GM23338 (cell line): ENCODE data around the gene TBCE. TPM values are rescaled to one million over a fixed set of nuclear protein-coding genes. Genes with fewer than 3 reads are reported as not detected.
A peak's percentile ranks its signal among the peaks of the same experiment; 100 is the strongest.
"Not testable (repeated sequence)": the region's sequence is repeated elsewhere in the genome, so short reads cannot be mapped to it uniquely, and the experiment has no call there.

Experiments used
- ATAC-seq: fragments of 200-7000 bp; cut with Tn5 transposase; 3 replicates; pipeline ENCODE4 v1.9.1; 2020
- DNase-seq: peaks from one replicate; pipeline ENCODE4 v3.0.0-alpha.2; 2015; ENCODE audit warnings: low spot score
- H2AFZ ChIP-seq: fragments of 200-600 bp; sonication (generic); 2 replicates; pipeline ENCODE4 v1.8.0; 2016; ENCODE audit warnings: antibody characterized with exemption, mild to moderate bottlenecking, moderate library complexity
- H3F3A ChIP-seq: fragments of 200-600 bp; sonication (generic); replicated peaks from 2 replicates; pipeline ENCODE4 v1.8.0; 2017; ENCODE audit warnings: antibody characterized with exemption, mixed run types, low read depth
- H3K27ac ChIP-seq: fragments of 200-600 bp; sonication (generic); 2 replicates; pipeline ENCODE4 v1.6.1; 2016; ENCODE audit warnings: low read depth
- H3K27me3 ChIP-seq: fragments of 200-600 bp; sonication (generic); 2 replicates; pipeline ENCODE4 v1.8.0; 2016; ENCODE audit warnings: mild to moderate bottlenecking, mixed run types, moderate library complexity; ENCODE audit not compliant: insufficient read depth
- H3K36me3 ChIP-seq: fragments of 200-600 bp; sonication (generic); 2 replicates; pipeline ENCODE4 v1.8.0; 2016; ENCODE audit warnings: mild to moderate bottlenecking; ENCODE audit not compliant: insufficient read depth
- H3K4me1 ChIP-seq: fragments of 200-600 bp; sonication (generic); 2 replicates; pipeline ENCODE4 v1.8.0; 2016; ENCODE audit warnings: mild to moderate bottlenecking, moderate library complexity; ENCODE audit not compliant: insufficient read depth
- H3K4me2 ChIP-seq: fragments of 200-600 bp; sonication (generic); 2 replicates; pipeline ENCODE4 v1.7.1; 2017; ENCODE audit warnings: mixed run types
- H3K4me3 ChIP-seq: fragments of 200-600 bp; sonication (generic); 2 replicates; pipeline ENCODE4 v1.6.1; 2016; ENCODE audit warnings: mixed run types
- H3K79me2 ChIP-seq: fragments of 200-600 bp; sonication (generic); replicated peaks from 2 replicates; pipeline ENCODE4 v1.8.0; 2017; ENCODE audit warnings: mild to moderate bottlenecking; ENCODE audit not compliant: insufficient read depth
- H3K9me2 ChIP-seq: fragments of 200-600 bp; sonication (generic); 2 replicates; pipeline ENCODE4 v1.8.0; 2017; ENCODE audit not compliant: insufficient read depth
- H4K20me1 ChIP-seq: fragments of 200-600 bp; sonication (generic); replicated peaks from 2 replicates; pipeline ENCODE4 v1.8.0; 2017; ENCODE audit warnings: mild to moderate bottlenecking; ENCODE audit not compliant: insufficient read depth
- H3K27ac Mint-ChIP-seq: 2 replicates; pipeline ENCODE4 v1.8.0; 2020; ENCODE audit warnings: inconsistent platforms, mild to moderate bottlenecking, moderate library complexity, mixed read lengths
- H3K27me3 Mint-ChIP-seq: 3 replicates; pipeline ENCODE4 v1.8.0; 2022; ENCODE audit warnings: low read depth, mild to moderate bottlenecking, moderate library complexity, mixed read lengths, inconsistent platforms; ENCODE audit not compliant: insufficient read depth, poor library complexity
- H3K36me3 Mint-ChIP-seq: 3 replicates; pipeline ENCODE4 v1.8.0; 2021; ENCODE audit warnings: low read depth, mild to moderate bottlenecking, inconsistent platforms, moderate library complexity, mixed read lengths
- H3K4me1 Mint-ChIP-seq: 3 replicates; pipeline ENCODE4 v1.8.0; 2020; ENCODE audit warnings: mild to moderate bottlenecking, inconsistent platforms, mixed read lengths
- H3K4me3 Mint-ChIP-seq: 3 replicates; pipeline ENCODE4 v1.8.0; 2021; ENCODE audit warnings: moderate library complexity, mild to moderate bottlenecking, inconsistent platforms, mixed read lengths
- H3K9me3 Mint-ChIP-seq: 3 replicates; pipeline ENCODE4 v1.8.0; 2020; ENCODE audit warnings: moderate library complexity, mild to moderate bottlenecking, inconsistent platforms, mixed read lengths
- CREB1 ChIP-seq: fragments of 250-450 bp; sonication (Bioruptor Pico); IDR thresholded peaks from 2 replicates; pipeline ENCODE4 v1.5.0; 2020; ENCODE audit warnings: low read depth, mild to moderate bottlenecking, moderate library complexity
- ETS1 ChIP-seq: IDR thresholded peaks from 2 replicates; pipeline ENCODE4 v1.6.1; 2016; ENCODE audit warnings: antibody characterized with exemption
- EZH2phosphoT487 ChIP-seq: fragments of 200-600 bp; sonication (generic); IDR thresholded peaks from one replicate; pipeline ENCODE4 v1.8.1; 2018; ENCODE audit warnings: antibody characterized with exemption; ENCODE audit not compliant: unreplicated experiment
- JUNB ChIP-seq: IDR thresholded peaks from one replicate; pipeline ENCODE4 v1.6.1; 2016; ENCODE audit warnings: antibody characterized with exemption; ENCODE audit not compliant: unreplicated experiment
- NANOG ChIP-seq: IDR thresholded peaks from 2 replicates; pipeline ENCODE4 v1.6.1; 2016; ENCODE audit warnings: antibody characterized with exemption, borderline replicate concordance
- POLR2AphosphoS5 ChIP-seq: IDR thresholded peaks from 2 replicates; pipeline ENCODE4 v1.6.1; 2016; ENCODE audit warnings: antibody characterized with exemption, low read depth
- STAT1 ChIP-seq: IDR thresholded peaks from one replicate; pipeline ENCODE4 v1.6.1; 2016; ENCODE audit warnings: antibody characterized with exemption; ENCODE audit not compliant: unreplicated experiment
- ZNF331 ChIP-seq: fragments of 250-450 bp; sonication (Bioruptor Pico); IDR thresholded peaks from 2 replicates; pipeline ENCODE4 v1.5.0; 2020; ENCODE audit warnings: low read depth, mild to moderate bottlenecking, moderate library complexity
- polyA plus RNA-seq: library from polyadenylated mRNA; unstranded; fragments of >200 nt; fragmentation: Nextera tagmentation; extraction: Ambion mirVana; gene quantifications from 2 replicates; pipeline ENCODE4 v1.2.1, GENCODE V29; 2016
- total RNA-seq: library from RNA; depleted of rRNA; stranded (reverse); fragments of >200 nt; shearing (Covaris generic); gene quantifications from 2 replicates; pipeline ENCODE4 v1.2.3, GENCODE V29; 2014
- TF ChIP-seq, protein P1 (sequence below): fragments of 250-450 bp; sonication (Bioruptor Pico); IDR thresholded peaks from 2 replicates; pipeline ENCODE4 v1.5.0; 2020; ENCODE audit warnings: mild to moderate bottlenecking, moderate library complexity
- TF ChIP-seq, protein P2 (sequence below): IDR thresholded peaks from one replicate; pipeline ENCODE4 v1.6.1; 2018; ENCODE audit warnings: antibody characterized with exemption; ENCODE audit not compliant: unreplicated experiment

TBCE gene
- total and polyA plus RNA-seq, 2 experiments from 2014 or later: 42.7 to 64.8 TPM

DNA sequence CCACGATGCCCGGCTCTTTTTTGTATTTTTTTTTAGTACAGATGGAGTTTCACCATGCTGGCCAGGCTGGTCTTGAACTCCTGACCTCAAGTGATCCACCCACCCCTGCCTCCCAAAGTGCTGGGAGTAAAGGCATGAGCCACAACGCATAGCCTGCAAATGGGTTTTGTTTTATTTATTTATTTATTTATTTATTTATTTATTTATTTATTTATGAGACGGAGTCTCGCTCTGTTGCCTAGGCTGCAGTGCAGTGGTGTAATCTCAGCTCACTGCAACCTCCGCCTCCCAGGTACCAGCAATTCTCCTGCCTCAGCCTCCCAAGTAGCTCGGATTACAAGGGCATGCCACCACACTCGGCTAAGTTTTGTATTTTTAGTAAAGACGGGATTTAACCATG lies 3.0 kb upstream of the TBCE start:
- H3K4me1 Mint-ChIP-seq: peaks cover 12% of the 10 kb centered on the region; the same call in 2 of the 3 replicates
- not testable (repeated sequence) for H3K9me3 Mint-ChIP-seq, DNase-seq, H3F3A ChIP-seq, H3K27ac ChIP-seq, H3K36me3 ChIP-seq, H3K4me2 ChIP-seq, H3K27ac Mint-ChIP-seq, H3K27me3 ChIP-seq, H3K4me3 Mint-ChIP-seq, ATAC-seq, H3K9me2 ChIP-seq, H3K4me1 ChIP-seq, H3K4me3 ChIP-seq, H3K36me3 Mint-ChIP-seq, H4K20me1 ChIP-seq, H2AFZ ChIP-seq
- H3K27me3 Mint-ChIP-seq: peaks cover 13% of the 10 kb centered on the region
- peaks cover 13% of the 10 kb centered on the region for H3K79me2 ChIP-seq

DNA sequence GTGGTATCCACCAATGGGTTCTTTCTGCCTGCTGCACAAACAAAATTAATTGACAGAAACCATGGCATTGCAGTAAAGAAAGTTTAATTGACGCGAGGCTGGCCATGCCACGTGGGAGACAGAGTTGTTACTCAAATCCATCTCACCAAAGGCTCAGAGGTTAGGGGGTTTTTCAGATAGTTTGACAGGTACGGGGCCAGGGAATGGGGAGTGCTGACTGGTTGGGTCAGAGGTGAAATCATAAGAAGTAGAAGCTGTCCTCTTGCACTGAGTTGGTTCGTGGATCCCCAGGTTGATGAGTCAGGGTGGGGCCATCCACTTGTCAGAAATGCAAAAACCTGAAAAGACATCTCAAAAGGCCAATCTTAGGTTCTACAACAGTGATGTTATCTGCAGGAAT lies 941 bp upstream of the TBCE start:
- H3K27me3 Mint-ChIP-seq: peaks cover 7% of the 10 kb centered on the region
- peaks cover 12% of the 10 kb centered on the region; the same call in 2 of the 3 replicates for H3K4me1 Mint-ChIP-seq
- H3K79me2 ChIP-seq: peaks cover 34% of the 10 kb centered on the region

More for the DNA sequence above, 941 bp upstream of the TBCE start:
- peaks cover 6% of the 10 kb centered on the region; the same call in 1 of the 2 replicates for H3F3A ChIP-seq
- DNase-seq: no peak
- no peaks in the 10 kb centered on the region for H3K9me3 Mint-ChIP-seq
- peak overlapping the region; percentile 49; the same call in 1 of the 2 replicates for H2AFZ ChIP-seq
- no peak for ATAC-seq
- peaks cover 10% of the 10 kb centered on the region for H3K36me3 Mint-ChIP-seq
- peaks cover 18% of the 10 kb centered on the region; the same call in 1 of the 2 replicates for H4K20me1 ChIP-seq
- peak overlapping the region; percentile 91 for H3K4me3 Mint-ChIP-seq
- no peaks in the 10 kb centered on the region for H3K9me2 ChIP-seq
- H3K27me3 ChIP-seq: no peaks in the 10 kb centered on the region
- peak overlapping the region; percentile 19; the same call in 1 of the 2 replicates for H3K27ac Mint-ChIP-seq
- H3K4me1 ChIP-seq: peaks cover 4% of the 10 kb centered on the region; the same call in 1 of the 2 replicates
- no peaks in the 10 kb centered on the region for H3K36me3 ChIP-seq
- H3K4me2 ChIP-seq: peak overlapping the region; percentile 71
- TF ChIP-seq CREB1: no peak
- TF ChIP-seq ZNF331 (CRISPR knock-in tag): no peak
- TF ChIP-seq NANOG: no peak
- no peak for TF ChIP-seq STAT1
- TF ChIP-seq JUNB: no peak
- no peak for TF ChIP-seq EZH2phosphoT487
- TF ChIP-seq, protein P1, sequence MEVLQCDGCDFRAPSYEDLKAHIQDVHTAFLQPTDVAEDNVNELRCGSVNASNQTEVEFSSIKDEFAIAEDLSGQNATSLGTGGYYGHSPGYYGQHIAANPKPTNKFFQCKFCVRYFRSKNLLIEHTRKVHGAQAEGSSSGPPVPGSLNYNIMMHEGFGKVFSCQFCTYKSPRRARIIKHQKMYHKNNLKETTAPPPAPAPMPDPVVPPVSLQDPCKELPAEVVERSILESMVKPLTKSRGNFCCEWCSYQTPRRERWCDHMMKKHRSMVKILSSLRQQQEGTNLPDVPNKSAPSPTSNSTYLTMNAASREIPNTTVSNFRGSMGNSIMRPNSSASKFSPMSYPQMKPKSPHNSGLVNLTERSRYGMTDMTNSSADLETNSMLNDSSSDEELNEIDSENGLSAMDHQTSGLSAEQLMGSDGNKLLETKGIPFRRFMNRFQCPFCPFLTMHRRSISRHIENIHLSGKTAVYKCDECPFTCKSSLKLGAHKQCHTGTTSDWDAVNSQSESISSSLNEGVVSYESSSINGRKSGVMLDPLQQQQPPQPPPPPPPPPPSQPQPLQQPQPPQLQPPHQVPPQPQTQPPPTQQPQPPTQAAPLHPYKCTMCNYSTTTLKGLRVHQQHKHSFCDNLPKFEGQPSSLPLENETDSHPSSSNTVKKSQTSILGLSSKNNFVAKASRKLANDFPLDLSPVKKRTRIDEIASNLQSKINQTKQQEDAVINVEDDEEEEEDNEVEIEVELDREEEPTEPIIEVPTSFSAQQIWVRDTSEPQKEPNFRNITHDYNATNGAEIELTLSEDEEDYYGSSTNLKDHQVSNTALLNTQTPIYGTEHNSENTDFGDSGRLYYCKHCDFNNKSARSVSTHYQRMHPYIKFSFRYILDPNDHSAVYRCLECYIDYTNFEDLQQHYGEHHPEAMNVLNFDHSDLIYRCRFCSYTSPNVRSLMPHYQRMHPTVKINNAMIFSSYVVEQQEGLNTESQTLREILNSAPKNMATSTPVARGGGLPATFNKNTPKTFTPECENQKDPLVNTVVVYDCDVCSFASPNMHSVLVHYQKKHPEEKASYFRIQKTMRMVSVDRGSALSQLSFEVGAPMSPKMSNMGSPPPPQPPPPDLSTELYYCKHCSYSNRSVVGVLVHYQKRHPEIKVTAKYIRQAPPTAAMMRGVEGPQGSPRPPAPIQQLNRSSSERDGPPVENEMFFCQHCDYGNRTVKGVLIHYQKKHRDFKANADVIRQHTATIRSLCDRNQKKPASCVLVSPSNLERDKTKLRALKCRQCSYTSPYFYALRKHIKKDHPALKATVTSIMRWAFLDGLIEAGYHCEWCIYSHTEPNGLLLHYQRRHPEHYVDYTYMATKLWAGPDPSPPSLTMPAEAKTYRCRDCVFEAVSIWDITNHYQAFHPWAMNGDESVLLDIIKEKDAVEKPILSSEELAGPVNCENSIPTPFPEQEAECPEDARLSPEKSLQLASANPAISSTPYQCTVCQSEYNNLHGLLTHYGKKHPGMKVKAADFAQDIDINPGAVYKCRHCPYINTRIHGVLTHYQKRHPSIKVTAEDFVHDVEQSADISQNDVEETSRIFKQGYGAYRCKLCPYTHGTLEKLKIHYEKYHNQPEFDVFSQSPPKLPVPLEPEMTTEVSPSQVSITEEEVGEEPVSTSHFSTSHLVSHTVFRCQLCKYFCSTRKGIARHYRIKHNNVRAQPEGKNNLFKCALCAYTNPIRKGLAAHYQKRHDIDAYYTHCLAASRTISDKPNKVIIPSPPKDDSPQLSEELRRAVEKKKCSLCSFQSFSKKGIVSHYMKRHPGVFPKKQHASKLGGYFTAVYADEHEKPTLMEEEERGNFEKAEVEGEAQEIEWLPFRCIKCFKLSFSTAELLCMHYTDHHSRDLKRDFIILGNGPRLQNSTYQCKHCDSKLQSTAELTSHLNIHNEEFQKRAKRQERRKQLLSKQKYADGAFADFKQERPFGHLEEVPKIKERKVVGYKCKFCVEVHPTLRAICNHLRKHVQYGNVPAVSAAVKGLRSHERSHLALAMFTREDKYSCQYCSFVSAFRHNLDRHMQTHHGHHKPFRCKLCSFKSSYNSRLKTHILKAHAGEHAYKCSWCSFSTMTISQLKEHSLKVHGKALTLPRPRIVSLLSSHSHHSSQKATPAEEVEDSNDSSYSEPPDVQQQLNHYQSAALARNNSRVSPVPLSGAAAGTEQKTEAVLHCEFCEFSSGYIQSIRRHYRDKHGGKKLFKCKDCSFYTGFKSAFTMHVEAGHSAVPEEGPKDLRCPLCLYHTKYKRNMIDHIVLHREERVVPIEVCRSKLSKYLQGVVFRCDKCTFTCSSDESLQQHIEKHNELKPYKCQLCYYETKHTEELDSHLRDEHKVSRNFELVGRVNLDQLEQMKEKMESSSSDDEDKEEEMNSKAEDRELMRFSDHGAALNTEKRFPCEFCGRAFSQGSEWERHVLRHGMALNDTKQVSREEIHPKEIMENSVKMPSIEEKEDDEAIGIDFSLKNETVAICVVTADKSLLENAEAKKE (CRISPR knock-in tag): no peak
- TF ChIP-seq, protein P2, sequence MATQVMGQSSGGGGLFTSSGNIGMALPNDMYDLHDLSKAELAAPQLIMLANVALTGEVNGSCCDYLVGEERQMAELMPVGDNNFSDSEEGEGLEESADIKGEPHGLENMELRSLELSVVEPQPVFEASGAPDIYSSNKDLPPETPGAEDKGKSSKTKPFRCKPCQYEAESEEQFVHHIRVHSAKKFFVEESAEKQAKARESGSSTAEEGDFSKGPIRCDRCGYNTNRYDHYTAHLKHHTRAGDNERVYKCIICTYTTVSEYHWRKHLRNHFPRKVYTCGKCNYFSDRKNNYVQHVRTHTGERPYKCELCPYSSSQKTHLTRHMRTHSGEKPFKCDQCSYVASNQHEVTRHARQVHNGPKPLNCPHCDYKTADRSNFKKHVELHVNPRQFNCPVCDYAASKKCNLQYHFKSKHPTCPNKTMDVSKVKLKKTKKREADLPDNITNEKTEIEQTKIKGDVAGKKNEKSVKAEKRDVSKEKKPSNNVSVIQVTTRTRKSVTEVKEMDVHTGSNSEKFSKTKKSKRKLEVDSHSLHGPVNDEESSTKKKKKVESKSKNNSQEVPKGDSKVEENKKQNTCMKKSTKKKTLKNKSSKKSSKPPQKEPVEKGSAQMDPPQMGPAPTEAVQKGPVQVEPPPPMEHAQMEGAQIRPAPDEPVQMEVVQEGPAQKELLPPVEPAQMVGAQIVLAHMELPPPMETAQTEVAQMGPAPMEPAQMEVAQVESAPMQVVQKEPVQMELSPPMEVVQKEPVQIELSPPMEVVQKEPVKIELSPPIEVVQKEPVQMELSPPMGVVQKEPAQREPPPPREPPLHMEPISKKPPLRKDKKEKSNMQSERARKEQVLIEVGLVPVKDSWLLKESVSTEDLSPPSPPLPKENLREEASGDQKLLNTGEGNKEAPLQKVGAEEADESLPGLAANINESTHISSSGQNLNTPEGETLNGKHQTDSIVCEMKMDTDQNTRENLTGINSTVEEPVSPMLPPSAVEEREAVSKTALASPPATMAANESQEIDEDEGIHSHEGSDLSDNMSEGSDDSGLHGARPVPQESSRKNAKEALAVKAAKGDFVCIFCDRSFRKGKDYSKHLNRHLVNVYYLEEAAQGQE: no peak
- TF ChIP-seq ETS1: no peak
- TF ChIP-seq POLR2AphosphoS5: no peak
- H3K4me3 ChIP-seq: no peak overlapping the region
- no peak overlapping the region; the same call in 1 of the 2 replicates for H3K27ac ChIP-seq
